NB4 (cell line): ENCODE data around the gene KRTAP10-8.

Experiments
- POLR2A ChIP-seq: IDR thresholded peaks from 2 replicates; pipeline ENCODE4 v1.6.1; 2011; ENCODE audit warnings: mild to moderate bottlenecking; ENCODE audit not compliant: insufficient read length; ENCODE audit errors: extremely low read depth
- TF ChIP-seq, protein P1 (sequence below): IDR thresholded peaks from one replicate; pipeline ENCODE4 v1.5.1; 2012; ENCODE audit warnings: low read depth, low read length
- TF ChIP-seq, protein P2 (sequence below): IDR thresholded peaks from 2 replicates; pipeline ENCODE4 v1.6.1; 2011; ENCODE audit warnings: low read depth, low read length

DNA sequence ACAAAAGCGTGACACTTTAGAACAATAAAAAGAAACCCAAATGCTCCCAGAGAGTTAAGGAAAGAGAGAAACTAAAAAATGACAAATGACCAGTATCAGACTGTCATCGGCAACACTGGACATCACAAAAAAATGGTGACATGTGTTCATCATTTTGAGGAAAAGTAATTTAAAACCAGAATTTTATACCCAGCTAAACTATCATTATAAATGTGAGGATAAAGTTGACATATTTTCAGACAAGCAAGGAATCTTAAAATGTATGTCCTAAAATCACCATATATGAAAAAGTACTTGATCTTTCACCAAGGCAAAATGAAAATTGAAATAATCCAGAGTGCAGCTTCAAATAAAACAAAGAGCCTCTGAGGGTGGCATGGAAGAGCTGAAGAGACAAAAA, 33.0 kb downstream of the KRTAP10-8 start:
- TF ChIP-seq, protein P1, sequence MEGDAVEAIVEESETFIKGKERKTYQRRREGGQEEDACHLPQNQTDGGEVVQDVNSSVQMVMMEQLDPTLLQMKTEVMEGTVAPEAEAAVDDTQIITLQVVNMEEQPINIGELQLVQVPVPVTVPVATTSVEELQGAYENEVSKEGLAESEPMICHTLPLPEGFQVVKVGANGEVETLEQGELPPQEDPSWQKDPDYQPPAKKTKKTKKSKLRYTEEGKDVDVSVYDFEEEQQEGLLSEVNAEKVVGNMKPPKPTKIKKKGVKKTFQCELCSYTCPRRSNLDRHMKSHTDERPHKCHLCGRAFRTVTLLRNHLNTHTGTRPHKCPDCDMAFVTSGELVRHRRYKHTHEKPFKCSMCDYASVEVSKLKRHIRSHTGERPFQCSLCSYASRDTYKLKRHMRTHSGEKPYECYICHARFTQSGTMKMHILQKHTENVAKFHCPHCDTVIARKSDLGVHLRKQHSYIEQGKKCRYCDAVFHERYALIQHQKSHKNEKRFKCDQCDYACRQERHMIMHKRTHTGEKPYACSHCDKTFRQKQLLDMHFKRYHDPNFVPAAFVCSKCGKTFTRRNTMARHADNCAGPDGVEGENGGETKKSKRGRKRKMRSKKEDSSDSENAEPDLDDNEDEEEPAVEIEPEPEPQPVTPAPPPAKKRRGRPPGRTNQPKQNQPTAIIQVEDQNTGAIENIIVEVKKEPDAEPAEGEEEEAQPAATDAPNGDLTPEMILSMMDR: no peak
- TF ChIP-seq, protein P2, sequence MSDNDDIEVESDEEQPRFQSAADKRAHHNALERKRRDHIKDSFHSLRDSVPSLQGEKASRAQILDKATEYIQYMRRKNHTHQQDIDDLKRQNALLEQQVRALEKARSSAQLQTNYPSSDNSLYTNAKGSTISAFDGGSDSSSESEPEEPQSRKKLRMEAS: no peak
- no peak for TF ChIP-seq POLR2A
